Measurements from ENCODE around the gene ETS1.

ETS1 gene

DNA sequence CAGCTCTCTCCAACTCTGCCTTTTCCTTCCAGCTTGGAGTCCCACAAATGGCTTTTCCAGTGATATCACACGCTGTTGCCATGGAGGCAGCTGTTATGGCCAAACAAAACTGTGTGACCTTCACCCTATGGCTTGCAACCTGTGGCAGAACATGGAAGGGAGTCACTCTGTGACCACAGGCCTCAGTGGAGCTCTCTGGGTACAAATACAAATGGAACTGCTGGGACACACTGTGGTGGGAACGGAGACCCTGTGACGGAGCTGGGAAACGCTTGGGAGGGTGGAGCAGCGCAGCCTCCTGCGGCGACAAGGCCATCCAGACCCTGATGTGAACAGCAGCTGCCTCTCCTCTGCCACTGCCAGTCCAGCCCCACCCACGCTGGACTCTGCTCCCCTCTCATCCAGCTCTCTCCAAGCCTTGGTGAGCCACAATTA lies 162.5 kb downstream of the ETS1 start:
- DNase-seq (ENCODE audit: low read depth in 2 of 2): no peak

DNA sequence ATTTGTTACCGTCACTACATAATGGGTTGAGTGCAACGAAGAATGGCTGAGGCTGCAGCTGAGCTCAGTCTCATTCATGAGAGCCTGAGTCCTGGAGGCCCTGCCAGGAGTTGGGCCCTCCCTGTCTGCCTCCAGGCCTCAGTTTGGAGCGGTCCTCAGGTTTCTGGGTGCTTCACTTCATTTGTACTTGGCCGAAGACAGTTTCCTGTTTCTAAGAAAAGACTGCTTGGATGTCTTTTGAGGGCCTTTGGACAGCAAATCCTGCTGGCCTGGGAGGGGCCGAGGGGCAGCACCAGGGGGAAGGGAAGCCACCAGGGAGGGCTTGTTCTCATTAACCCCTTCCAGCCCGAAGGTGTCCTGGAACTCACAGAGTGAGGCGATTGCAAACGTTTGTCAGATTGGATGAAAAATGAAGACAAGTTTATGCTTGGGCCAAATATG lies 163.1 kb downstream of the ETS1 start:
- DNase-seq (ENCODE audit: low read depth in 2 of 2): no peak

DNA sequence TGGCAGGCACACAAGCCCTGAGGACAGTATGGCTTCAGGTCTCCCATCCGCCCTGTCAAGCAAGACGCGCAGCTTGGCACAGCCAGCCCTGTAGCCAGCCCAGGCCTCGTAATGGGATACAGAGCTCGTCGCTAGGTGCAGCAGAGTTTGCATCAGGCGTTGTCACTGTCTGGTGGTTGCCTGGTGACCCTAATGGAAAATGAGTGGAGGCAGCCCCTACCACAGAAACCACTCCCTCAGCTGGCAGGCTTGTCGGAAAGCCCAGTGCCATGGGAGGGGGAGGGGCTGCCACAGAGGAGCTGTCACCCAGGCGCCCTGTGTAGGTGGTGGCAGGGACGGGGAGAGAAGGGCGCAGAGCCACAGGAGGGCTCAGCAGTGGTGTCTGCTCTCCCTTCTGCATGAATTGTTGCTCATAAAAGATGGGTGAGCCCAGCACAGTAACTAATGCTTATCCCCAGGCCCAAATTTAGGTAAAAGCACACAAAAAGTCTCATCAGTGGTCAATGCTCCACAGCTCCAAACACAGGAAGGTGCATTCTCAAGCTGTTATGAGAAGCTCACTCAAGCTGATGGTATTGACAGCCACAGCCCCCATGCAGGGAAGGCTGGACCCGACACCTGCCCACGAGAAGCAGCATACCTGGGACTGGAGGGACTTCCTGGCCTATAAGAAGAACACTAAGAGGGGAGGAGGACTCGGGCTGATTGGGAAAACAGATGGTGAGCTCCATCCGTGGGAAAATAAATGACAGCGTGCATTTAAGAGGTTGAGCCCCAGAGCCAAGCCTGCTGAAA lies 164.6 kb downstream of the ETS1 start:
- peak; percentile 73 to 82 for DNase-seq (ENCODE audit: low read depth in 2 of 2)

DNA sequence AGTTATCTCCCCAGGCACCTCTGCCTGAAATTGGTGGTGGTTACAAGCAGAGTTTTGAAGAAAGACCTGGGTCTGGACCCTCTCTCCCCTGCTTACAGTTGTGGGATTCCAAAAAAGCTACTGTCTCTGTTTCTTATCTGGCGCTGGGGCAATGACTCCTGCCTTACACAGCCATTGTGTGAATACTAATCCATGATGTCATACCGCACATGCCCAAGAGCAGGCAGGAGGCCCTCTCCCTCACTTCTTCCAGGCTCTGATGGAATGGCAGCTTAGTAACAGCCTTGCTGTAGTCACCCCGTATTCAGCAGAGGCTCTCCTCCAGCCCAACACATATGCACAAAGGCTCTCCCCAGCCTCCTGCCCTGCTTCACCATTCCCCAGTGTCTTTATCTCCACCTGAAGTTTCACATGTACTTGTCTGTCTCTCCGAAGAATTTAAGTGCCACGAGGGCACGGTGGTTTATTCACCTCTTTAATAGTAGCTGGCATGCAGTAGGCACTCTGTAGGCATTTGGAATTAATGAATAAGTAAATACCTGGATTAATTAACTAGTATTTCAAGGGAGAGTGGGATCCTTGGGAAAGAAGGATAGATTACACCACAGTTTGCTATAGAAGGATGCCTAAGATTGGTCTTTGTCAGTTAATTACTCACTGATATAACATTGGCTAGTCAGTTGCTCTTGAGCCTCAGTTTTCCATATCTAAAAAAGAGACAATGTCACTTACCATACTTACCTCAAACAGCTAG lies 165.6 kb downstream of the ETS1 start:
- no peak for DNase-seq (ENCODE audit: low read depth in 2 of 2)

DNA sequence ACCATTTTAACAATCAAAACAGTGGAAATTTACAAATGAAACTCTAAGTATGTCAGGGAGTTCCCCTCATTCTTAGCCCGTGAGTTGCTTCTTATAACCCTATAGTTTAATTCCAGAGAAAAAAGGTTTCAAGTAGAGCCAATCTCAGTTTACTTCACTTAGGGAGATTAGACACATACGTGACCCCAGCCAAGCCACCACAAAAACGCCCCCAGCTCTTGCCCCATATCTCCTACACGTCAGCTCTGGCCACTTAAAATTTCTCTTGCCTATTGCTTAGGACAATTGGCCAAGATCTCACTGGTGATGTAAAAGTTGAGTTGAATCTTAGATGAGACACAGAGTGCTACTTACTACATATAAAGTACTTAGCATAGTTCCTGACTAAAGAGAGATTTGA lies 166.4 kb downstream of the ETS1 start:
- no peak for DNase-seq (ENCODE audit: low read depth in 2 of 2)

DNA sequence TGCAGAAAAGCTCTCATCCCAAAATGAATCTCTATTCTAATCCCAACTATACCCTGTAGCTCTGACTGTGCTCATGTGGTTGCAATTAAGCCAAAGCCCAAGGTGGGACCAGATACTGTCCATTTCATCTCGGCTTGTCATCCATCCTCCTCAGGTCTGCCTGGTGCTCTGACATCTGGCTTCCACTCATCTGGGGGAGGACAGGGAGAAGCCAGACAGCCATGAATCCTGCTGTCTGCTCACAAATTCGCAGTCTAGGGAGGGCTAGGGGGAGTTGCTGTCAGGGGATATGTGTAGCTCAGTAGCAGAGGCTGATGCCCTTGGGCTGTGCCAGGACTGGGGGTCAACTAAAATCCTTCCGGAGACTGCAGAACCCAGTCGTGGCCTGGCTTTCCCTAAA lies 167.1 kb downstream of the ETS1 start:
- no peak for DNase-seq (ENCODE audit: low read depth in 2 of 2)

DNA sequence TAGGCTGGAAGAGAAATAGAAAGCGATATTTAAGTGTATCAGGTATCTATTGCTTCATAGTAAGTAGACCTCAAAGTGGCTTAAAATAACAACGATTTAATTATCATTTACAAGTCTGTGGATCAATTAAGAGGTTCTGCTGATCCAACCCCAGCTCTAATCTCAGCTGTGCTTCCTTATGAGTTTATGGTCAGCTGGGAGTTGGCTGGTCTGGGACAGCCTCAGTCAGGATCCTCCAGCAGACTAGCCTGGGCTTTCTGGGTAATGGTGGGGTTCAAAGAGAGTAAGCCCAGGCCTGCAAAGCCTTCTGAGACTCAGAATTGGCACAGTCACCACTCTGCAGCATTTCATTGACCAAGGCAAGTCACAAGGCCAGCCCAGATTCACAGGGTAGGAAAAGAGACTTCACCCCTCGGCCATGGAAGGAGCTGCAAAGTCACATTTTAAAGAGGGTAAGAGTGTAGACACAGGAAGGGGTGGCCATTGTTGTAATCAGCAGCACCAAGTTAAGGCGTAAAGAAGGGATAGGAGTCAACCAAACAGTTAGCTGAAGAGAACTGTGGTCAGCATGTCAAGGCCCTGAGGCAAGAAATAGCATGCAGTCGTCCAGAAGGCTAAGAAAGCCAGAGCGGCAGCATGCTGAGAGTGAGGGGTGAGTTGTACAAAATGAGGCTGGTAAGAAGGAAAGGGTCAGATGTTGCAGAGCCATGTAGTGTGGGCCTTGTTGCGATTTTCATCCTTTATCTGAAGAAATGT lies 168.2 kb downstream of the ETS1 start:
- no peak for DNase-seq (ENCODE audit: low read depth in 2 of 2)

DNA sequence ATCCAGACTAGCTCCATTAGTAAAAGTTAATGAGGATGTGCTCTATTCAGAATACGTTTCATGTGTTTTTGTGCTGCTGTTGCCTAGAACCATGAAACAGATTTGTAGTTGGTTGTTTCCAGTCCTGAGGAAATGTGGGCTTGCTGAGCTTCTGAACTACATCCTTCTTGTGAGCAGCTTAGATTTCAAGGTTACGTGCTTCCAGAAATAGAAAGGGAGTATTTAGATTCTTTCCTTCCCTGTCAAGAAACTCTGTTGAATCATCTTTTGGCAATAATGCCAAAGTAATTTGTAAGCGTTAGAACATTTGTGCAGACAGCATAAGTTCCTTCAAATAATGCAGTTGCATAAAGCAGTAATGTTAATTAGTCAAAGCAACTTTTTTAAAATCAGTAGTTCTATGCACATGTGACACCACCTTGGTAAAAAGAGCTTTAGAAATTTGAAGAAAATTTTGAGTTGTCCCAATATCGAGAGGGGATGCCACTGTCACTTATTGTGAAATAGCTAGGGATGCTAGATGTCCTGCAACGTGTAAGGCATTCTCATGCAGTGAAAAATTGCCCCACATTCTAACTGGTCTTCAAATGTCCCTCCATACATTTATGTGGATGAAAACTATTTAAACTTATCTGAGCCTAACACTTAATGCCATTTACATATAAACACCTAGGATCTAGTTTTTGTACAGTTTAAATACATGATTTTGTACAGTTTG lies 169.6 kb downstream of the ETS1 start:
- DNase-seq (ENCODE audit: low read depth in 2 of 2): no peak

DNA sequence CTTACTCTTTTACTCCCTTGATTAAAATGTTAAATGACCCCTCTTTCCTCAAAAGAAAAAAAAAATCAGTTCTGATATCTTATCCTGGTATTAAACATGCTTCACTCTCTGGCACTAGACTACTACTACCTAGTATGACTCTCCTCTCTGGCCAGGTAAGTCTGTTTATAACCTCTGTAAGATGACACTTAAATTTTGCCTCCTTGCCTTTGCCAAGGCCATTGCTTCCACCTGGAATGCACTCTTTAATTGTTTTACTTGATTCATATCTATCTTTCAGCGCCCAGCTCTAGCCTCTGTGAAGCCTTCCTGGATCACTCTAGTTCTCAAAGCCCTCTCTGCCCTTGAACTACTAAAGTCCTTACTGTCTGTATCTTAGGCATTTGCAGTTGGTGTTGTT lies 170.4 kb downstream of the ETS1 start:
- no peak for DNase-seq (ENCODE audit: low read depth in 2 of 2)

DNA sequence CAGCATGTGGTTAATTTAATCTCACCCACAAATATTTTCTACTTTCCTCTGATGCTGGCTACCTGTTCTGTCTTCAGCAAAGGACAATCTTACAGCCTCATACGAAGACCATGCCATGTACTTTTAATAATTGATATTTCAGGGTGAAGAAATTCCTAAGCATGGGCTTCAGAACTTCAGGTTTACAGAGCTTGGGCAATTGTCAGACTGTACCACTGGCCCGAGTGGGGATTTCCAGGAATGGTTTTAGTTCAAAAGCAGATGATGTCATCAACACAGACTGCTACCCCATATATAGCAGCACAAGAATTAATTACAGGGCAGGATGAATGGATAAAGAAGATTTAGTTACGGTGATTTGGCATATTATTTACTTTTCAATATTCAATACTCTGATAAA lies 171.8 kb downstream of the ETS1 start:
- no peak for DNase-seq (ENCODE audit: low read depth in 2 of 2)

DNA sequence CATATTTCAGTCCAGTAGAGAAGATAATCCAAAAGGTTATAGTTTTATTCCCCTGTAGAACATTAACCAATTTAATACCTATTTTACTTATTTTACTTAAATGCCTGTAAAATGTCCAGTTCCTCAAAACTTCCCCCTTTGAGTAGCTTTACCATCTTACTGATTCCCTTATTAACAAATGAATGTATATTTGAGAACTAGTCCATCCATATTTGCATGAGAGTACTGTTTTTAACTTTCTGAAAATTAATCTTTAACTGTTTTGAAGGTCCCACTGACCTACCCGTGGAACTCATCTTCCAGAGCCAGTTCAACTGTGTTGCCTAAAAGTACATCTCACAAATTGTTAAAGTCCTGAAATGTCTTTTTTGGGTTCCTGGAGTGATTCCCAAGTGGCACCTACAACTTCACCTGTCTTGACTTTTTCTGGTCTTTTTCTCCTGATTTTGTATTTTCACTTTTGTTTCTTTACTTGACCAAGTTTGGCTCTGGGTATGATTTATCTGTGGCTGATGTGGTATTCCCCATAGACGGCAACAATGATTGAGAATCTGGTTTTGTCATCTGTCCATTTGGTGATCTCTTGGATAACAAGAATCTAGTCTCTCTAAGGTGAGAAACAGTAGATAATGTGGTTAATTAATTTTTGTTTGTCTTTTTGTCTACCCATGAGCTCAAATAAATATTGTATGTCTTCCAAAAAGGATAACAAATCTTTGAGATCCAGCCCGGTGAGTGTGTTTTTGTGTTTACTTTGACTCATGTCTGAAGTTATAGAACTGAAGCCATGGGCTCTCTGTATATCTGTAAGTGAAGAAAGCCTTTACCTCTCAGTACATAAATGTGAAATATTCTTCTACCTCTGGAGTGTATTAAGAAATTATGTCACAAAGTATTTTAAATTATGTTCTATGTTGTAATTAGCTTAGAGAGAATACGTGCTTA lies 174.2 kb downstream of the ETS1 start:
- no peak for DNase-seq (ENCODE audit: low read depth in 2 of 2)

DNA sequence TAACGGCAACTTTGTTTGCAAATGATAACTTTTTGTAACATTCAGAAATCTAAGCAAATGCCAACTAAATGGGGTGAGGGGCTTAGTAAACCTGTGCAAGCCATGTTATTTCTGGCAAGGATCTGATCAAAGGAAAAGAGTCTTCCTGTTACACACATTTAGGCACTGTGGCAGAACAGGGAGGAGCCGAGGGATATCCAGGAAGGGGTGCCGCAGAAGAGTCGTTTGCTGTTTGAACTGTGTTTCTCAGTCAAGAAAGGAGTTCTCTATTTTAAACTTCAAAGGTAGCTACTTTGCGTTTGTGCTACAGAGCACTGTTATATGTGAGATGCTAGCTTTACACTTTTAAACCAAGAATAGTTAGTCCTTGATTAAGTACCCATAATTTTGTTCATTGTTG lies 175.5 kb downstream of the ETS1 start:
- DNase-seq (ENCODE audit: low read depth in 2 of 2): no peak

DNA sequence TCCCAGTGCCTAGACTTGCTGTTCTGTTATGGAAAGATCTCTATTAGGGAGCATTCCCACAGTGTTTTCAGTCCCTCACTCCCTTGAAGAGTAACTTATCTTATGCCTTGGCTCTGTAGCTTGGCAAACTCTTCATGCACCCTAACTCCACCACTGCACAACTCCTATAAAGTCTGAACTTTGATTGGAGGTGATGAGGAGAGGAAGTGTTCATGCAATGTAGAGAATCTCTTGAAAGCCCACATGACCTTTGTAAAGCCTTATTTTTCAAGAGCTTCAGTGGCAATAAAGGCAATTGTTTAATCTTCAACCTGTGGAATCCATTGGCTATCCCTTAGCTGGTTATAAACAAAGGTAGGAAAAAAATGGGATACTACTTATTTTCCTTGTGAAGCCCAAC lies 176.2 kb downstream of the ETS1 start:
- DNase-seq (ENCODE audit: low read depth in 2 of 2): no peak

DNA sequence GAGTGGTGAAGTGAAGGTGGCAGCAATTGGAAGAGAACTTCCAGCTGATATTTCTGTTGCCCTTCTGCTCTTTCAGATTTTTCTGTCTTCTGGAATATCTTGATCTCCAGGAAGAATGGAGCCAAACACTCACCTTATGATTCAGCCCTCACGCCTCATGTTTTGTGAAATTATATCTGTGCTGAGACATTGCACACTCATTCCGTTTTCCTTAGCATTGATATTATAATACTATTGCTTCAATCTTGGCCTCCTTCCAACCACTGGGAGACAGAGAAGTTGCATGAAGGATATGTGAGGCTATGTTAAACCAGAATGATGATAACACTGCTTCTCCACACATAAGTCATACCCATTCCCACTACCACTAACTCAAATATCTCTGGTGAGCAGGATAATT lies 177.9 kb downstream of the ETS1 start:
- DNase-seq (ENCODE audit: low read depth in 2 of 2): no peak

Measured in stimulated activated CD8-positive, alpha-beta memory T cell treated with anti-CD3 and anti-CD28 coated beads, Interleukin-2, amount 100 ng/mL, for 1 hour (primary cell).